ENCODE measurements around the gene ATP8A2.
A peak's percentile ranks its signal among the peaks of the same experiment; 100 is the strongest.
"Not testable (repeated sequence)": the region's sequence is repeated elsewhere in the genome, so short reads cannot be mapped to it uniquely, and the experiment has no call there.

ATP8A2 gene

GRCh38 chr13:25945596-25945995 lies 573.8 kb downstream of the ATP8A2 start:
- Mint-ChIP-seq H3K27ac (no peak overlapping the region), H3K9me3 (peaks cover 0 to under 1% of the 10 kb centered on the region in 2 donors), H3K4me1 (ENCODE audit: low read depth in 2 of 2) (peaks cover 0 to 3% of the 10 kb centered on the region in 2 donors), H3K4me3 (no peak overlapping the region), H3K36me3 (ENCODE audit: insufficient read depth) (no peaks in the 10 kb centered on the region), H3K27me3 (peaks cover 11 to 32% of the 10 kb centered on the region in 2 donors)
- DNase-seq, result no peak
- no peak for ATAC-seq (replicated peaks)

DNA sequence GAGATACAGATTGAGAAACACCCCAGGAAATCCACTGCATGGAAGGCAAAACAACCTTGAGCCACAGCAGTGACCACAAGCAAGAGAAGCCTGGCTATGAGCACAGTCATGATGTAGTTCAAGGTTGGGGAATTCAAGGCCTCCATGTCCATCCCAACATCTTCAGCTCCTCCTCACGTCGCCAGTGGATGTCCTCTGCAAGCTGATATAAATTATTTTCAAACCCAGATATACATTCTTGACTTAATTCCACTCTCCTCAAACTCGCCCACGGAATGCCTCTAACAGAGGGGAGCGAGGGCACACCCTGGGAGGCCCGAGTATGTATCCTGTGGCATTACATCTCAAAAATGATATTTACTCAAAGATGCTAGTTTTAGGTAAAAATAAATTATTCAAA lies 574.5 kb downstream of the ATP8A2 start:
- H3K27me3 Mint-ChIP-seq, result peaks cover 6 to 25% of the 10 kb centered on the region in 2 donors
- no peak overlapping the region for H3K4me3 Mint-ChIP-seq
- no peak for DNase-seq
- H3K36me3 Mint-ChIP-seq (ENCODE audit: insufficient read depth), result no peaks in the 10 kb centered on the region
- ATAC-seq (replicated peaks), result no peak
- no peaks in the 10 kb centered on the region for H3K4me1 Mint-ChIP-seq (ENCODE audit: low read depth in 2 of 2)
- H3K27ac Mint-ChIP-seq, result no peak overlapping the region
- H3K9me3 Mint-ChIP-seq, result no peaks in the 10 kb centered on the region

DNA sequence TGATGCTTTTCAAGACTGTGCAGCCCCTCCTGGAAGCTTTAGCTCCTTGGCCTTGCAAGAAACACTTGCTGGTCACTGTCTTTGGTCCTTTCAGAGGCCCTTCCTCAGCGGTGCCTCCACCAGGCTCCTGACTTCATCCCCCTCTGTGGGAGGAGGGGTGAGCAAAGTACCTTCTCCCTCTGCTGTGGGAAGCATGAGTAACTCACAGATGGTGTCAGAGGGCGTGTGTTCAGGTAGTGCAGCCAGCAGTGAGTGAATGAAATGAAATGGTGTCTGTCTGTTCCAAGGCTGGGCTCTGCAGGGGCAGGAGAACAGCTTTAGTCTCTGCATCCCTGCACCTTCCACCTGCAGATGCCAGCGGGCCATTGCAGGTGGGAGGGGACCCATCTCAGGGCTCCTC lies 577.1 kb downstream of the ATP8A2 start:
- Mint-ChIP-seq H3K27ac (no peak overlapping the region), H3K36me3 (ENCODE audit: insufficient read depth) (no peaks in the 10 kb centered on the region), H3K4me3 (no peak overlapping the region), H3K9me3 (no peaks in the 10 kb centered on the region), H3K4me1 (ENCODE audit: low read depth in 2 of 2) (no peaks in the 10 kb centered on the region), H3K27me3 (peaks cover 0 to 19% of the 10 kb centered on the region in 2 donors)
- DNase-seq (no peak), ATAC-seq (replicated peaks) (no peak)

- Mint-ChIP-seq H3K4me3 (no peak overlapping the region), H3K9me3 (no peaks in the 10 kb centered on the region), H3K27me3 (peaks cover 0 to 5% of the 10 kb centered on the region in 2 donors), H3K36me3 (ENCODE audit: insufficient read depth) (no peaks in the 10 kb centered on the region), H3K27ac (no peak overlapping the region), H3K4me1 (ENCODE audit: low read depth in 2 of 2) (no peaks in the 10 kb centered on the region)
- ATAC-seq (replicated peaks) (no peak), DNase-seq (no peak)
Measured at GRCh38 chr13:25951831-25952230, 580.1 kb downstream of the ATP8A2 start.

DNA sequence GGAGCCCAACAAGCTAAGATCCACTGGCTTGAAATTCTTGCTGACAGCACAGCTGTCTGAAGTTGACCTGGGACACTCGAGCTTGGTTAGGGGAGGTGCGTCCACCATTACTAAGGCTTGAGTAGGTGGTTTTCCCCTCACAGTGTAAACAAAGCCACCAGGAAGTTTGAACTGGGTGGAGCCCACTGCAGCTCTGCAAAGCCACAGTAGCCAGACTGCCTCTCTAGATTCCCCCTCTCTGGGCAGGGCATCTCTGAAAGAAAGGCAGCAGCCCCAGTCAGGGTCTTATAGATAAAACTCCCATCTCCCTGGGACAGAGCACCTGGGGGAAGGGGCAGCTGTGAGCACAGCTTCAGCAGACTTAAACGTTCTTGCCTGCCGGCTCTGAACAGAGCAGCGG lies 582.3 kb downstream of the ATP8A2 start:
- not testable (repeated sequence) for H3K36me3 Mint-ChIP-seq (ENCODE audit: insufficient read depth); H3K9me3 Mint-ChIP-seq; H3K27ac Mint-ChIP-seq; H3K4me3 Mint-ChIP-seq; ATAC-seq (replicated peaks); H3K27me3 Mint-ChIP-seq; DNase-seq; H3K4me1 Mint-ChIP-seq (ENCODE audit: low read depth in 2 of 2)

GRCh38 chr13:25954943-25955342 lies 583.2 kb downstream of the ATP8A2 start:
- H3K4me3 Mint-ChIP-seq; ATAC-seq (replicated peaks); H3K9me3 Mint-ChIP-seq; H3K27me3 Mint-ChIP-seq; DNase-seq; H3K4me1 Mint-ChIP-seq (ENCODE audit: low read depth in 2 of 2); H3K36me3 Mint-ChIP-seq (ENCODE audit: insufficient read depth): not testable (repeated sequence)
- peak overlapping the region in 1 of 2 donors; percentile 5 for H3K27ac Mint-ChIP-seq

DNA sequence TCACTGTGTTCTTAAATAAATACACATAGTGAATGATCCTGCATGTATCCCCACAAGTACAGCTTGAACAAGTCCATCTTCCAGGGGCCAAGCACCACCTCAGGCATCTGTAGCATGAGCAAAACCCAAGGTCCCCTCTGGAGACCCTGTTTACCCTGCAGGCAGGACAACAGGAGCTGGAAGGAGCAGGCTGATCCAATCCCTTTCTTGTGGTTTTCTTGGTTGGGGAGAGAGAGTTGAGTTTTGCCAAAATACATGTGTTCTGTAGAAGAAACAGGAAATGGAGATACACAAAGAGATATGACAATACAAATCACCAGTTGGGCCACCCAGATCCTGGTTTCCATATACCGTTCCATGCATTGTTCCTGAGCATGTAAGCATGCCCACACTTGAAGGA lies 587.2 kb downstream of the ATP8A2 start:
- Mint-ChIP-seq H3K4me1 (ENCODE audit: low read depth in 2 of 2) (peaks cover 5 to 7% of the 10 kb centered on the region in 2 donors), H3K4me3 (no peak overlapping the region), H3K9me3 (no peaks in the 10 kb centered on the region), H3K27me3 (peaks cover 0 to 9% of the 10 kb centered on the region in 2 donors), H3K27ac (no peak overlapping the region), H3K36me3 (ENCODE audit: insufficient read depth) (no peaks in the 10 kb centered on the region)
- DNase-seq, result no peak
- no peak for ATAC-seq (replicated peaks)

- Mint-ChIP-seq H3K4me3 (no peak overlapping the region), H3K27ac (no peak overlapping the region), H3K36me3 (ENCODE audit: insufficient read depth) (no peaks in the 10 kb centered on the region), H3K27me3 (peaks cover 0 to 4% of the 10 kb centered on the region in 2 donors), H3K4me1 (ENCODE audit: low read depth in 2 of 2) (peaks cover 5 to 7% of the 10 kb centered on the region in 2 donors), H3K9me3 (no peaks in the 10 kb centered on the region)
- no peak for ATAC-seq (replicated peaks)
- no peak for DNase-seq
Measured at GRCh38 chr13:25961294-25961693, 589.5 kb downstream of the ATP8A2 start.

GRCh38 chr13:25963674-25964073 lies 591.9 kb downstream of the ATP8A2 start:
- Mint-ChIP-seq H3K27me3 (peaks cover 0 to 4% of the 10 kb centered on the region in 2 donors), H3K36me3 (ENCODE audit: insufficient read depth) (no peaks in the 10 kb centered on the region)
- no peak for ATAC-seq (replicated peaks)

GRCh38 chr13:25965596-25965995 lies 593.8 kb downstream of the ATP8A2 start:
- ATAC-seq (replicated peaks), result no peak
- no peak for DNase-seq
- Mint-ChIP-seq H3K27ac (no peak overlapping the region), H3K9me3 (no peaks in the 10 kb centered on the region), H3K4me3 (no peak overlapping the region), H3K27me3 (peaks cover 0 to 4% of the 10 kb centered on the region in 2 donors), H3K4me1 (ENCODE audit: low read depth in 2 of 2) (peaks cover 0 to 4% of the 10 kb centered on the region in 2 donors), H3K36me3 (ENCODE audit: insufficient read depth) (no peaks in the 10 kb centered on the region)

More at GRCh38 chr13:25963674-25964073, 591.9 kb downstream of the ATP8A2 start:
- no peak for DNase-seq
- no peaks in the 10 kb centered on the region for H3K9me3 Mint-ChIP-seq
- H3K4me3 Mint-ChIP-seq, result no peak overlapping the region
- no peak overlapping the region for H3K27ac Mint-ChIP-seq
- H3K4me1 Mint-ChIP-seq (ENCODE audit: low read depth in 2 of 2), result peaks cover 5 to 7% of the 10 kb centered on the region in 2 donors

- Mint-ChIP-seq H3K9me3 (no peaks in the 10 kb centered on the region), H3K27ac (no peak overlapping the region), H3K4me3 (no peak overlapping the region), H3K4me1 (ENCODE audit: low read depth in 2 of 2) (peaks cover 3 to 7% of the 10 kb centered on the region in 2 donors), H3K36me3 (ENCODE audit: insufficient read depth) (no peaks in the 10 kb centered on the region), H3K27me3 (peaks cover 0 to under 1% of the 10 kb centered on the region in 2 donors)
- ATAC-seq (replicated peaks) (no peak), DNase-seq (no peak)
Measured at GRCh38 chr13:25966086-25966485, 594.3 kb downstream of the ATP8A2 start.

GRCh38 chr13:25967144-25967543 lies 595.4 kb downstream of the ATP8A2 start:
- peaks cover 10 to 14% of the 10 kb centered on the region in 2 donors for H3K4me1 Mint-ChIP-seq (ENCODE audit: low read depth in 2 of 2)
- no peak overlapping the region for H3K27ac Mint-ChIP-seq
- no peak overlapping the region for H3K4me3 Mint-ChIP-seq
- no peaks in the 10 kb centered on the region for H3K36me3 Mint-ChIP-seq (ENCODE audit: insufficient read depth)
- H3K9me3 Mint-ChIP-seq, result no peaks in the 10 kb centered on the region
- no peaks in the 10 kb centered on the region for H3K27me3 Mint-ChIP-seq
- ATAC-seq (replicated peaks) (no peak), DNase-seq (no peak)

GRCh38 chr13:25971047-25971446 lies 599.3 kb downstream of the ATP8A2 start:
- H3K4me3 Mint-ChIP-seq, result peak overlapping the region; percentile 7 to 65
- H3K27ac Mint-ChIP-seq, result peak overlapping the region; percentile 47 to 96
- DNase-seq, result no peak
- H3K9me3 Mint-ChIP-seq, result no peaks in the 10 kb centered on the region
- H3K4me1 Mint-ChIP-seq (ENCODE audit: low read depth in 2 of 2), result peaks cover 27 to 32% of the 10 kb centered on the region in 2 donors
- ATAC-seq (replicated peaks), result peak; percentile 18
- H3K27me3 Mint-ChIP-seq, result peaks cover 0 to 23% of the 10 kb centered on the region in 2 donors
- no peaks in the 10 kb centered on the region for H3K36me3 Mint-ChIP-seq (ENCODE audit: insufficient read depth)

- peak; percentile 95 for ATAC-seq (replicated peaks)
- no peaks in the 10 kb centered on the region for H3K36me3 Mint-ChIP-seq (ENCODE audit: insufficient read depth)
- H3K27me3 Mint-ChIP-seq, result peaks cover 0 to 28% of the 10 kb centered on the region in 2 donors
- H3K4me3 Mint-ChIP-seq, result peak overlapping the region; percentile 7 to 65
- no peaks in the 10 kb centered on the region for H3K9me3 Mint-ChIP-seq
- peak; percentile 21 to 42 (median 21) for DNase-seq
- peaks cover 27 to 32% of the 10 kb centered on the region in 2 donors for H3K4me1 Mint-ChIP-seq (ENCODE audit: low read depth in 2 of 2)
- peak overlapping the region; percentile 47 to 96 for H3K27ac Mint-ChIP-seq
Measured at GRCh38 chr13:25971459-25972145, 599.8 kb downstream of the ATP8A2 start.

All from effector memory CD8-positive, alpha-beta T cell (primary cell).